ENCODE data around the gene KCNQ1.

The KCNQ1 gene

DNA sequence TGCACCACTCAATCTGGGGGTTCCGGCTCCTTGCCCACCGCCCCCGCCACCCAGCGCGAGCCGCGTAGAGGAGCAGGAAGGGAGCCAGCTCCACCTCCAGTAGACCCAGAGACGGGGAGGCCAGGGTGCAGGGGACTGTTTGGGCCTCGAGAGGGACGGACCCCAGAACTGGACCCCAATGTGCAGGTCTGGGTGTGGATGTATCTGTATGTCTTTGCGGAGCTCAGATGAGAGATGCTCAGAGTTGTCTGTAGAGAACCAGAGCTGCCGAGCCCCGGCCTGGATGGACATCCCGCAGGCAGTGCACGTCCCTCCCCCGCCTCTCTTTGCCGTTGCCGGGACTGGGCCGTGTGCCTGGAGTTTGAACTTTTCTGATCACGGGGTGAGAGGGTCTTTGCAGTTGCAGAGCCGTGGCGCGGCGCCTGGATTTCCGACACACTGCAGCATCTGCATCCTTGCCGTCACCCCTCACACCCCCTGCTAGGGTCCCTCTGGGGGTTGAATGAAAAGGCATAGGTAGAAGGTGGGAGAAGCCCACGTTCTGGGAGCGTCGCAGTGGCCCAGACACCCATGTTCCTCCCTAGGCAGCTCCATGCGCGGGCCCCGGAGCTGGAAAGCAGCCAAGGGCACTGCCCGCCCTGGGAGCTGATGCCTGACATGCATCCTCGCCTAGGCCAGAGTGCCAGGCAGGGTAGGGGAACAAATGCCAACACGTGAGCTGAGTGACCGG is 105.2 kb downstream of the KCNQ1 start:
- H3K27me3 Mint-ChIP-seq: no peaks in the 10 kb centered on the region
- peaks cover 49% of the 10 kb centered on the region for H3K4me1 Mint-ChIP-seq
- ATAC-seq: no peak
- H3K36me3 Mint-ChIP-seq: peaks cover 27% of the 10 kb centered on the region
- no peak overlapping the region for H3K4me3 Mint-ChIP-seq
- H3K9me3 Mint-ChIP-seq: no peaks in the 10 kb centered on the region
- no peak overlapping the region for H3K27ac Mint-ChIP-seq

DNA sequence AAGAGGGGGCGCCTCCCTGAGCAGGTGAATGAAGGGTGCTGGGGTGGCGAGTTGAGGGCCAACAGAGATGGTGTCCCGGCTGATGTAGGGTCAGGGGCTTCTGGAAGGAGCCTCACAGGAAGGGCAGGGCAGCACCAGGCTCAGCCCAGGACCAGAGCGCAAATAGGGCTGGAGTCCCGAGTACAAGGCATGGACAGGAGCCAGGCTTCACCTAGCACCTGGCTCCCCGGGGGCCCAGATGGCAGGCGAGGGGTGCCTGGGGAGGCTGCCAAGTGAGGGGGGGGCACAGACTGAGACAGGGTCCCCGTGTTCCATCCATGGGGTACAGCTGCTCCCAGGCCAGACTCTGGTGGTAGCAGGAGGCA is 105.8 kb downstream of the KCNQ1 start:
- Mint-ChIP-seq H3K9me3 (no peaks in the 10 kb centered on the region), H3K27me3 (no peaks in the 10 kb centered on the region), H3K36me3 (peaks cover 27% of the 10 kb centered on the region), H3K4me3 (no peak overlapping the region), H3K4me1 (peaks cover 44% of the 10 kb centered on the region), H3K27ac (no peak overlapping the region)
- ATAC-seq: no peak

DNA sequence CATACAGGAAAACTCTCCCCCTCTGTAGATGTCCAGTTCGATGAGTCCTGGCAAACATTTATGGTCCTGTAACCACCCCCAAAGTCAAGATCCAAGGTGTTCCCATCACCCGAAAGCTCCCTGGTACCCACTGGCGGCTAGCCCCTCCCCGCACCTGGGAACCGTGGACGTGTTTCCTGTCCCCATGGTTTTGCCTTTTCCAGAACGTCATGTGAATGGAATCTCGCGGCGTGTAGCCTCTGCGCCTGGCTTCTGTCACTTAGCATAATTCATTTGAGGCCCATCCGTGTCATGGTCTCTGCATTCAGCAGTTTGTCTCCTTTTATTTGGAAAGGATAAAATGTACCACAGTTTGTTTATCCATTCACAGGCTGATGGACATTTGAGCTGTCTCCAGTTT is 106.3 kb downstream of the KCNQ1 start:
- Mint-ChIP-seq H3K27me3 (no peaks in the 10 kb centered on the region), H3K27ac (no peak overlapping the region), H3K4me1 (peaks cover 42% of the 10 kb centered on the region), H3K9me3 (no peaks in the 10 kb centered on the region), H3K36me3 (peaks cover 27% of the 10 kb centered on the region), H3K4me3 (no peak overlapping the region)
- no peak for ATAC-seq

DNA sequence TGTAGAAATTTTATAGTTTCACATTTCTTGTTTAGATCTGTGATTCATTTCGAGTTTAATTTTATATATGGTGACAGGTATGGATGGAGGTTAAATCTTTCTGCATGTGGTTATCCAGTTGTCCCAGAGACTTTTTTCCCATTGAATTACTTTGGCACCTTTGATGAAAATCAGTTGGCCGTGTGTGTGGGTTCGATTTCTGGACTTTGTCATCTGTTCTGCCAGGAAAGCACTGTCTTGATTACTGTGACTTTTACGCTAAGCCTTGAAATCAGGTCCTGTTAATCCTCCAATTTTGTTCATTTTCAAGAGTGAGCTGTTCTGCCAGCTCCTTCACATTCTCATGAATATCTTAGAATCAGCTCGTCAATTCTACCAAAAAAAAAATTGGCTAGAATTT is 107.4 kb downstream of the KCNQ1 start:
- Mint-ChIP-seq H3K27ac (no peak overlapping the region), H3K4me3 (no peak overlapping the region), H3K9me3 (no peaks in the 10 kb centered on the region), H3K4me1 (peaks cover 52% of the 10 kb centered on the region), H3K27me3 (no peaks in the 10 kb centered on the region), H3K36me3 (peaks cover 31% of the 10 kb centered on the region)
- ATAC-seq: no peak

DNA sequence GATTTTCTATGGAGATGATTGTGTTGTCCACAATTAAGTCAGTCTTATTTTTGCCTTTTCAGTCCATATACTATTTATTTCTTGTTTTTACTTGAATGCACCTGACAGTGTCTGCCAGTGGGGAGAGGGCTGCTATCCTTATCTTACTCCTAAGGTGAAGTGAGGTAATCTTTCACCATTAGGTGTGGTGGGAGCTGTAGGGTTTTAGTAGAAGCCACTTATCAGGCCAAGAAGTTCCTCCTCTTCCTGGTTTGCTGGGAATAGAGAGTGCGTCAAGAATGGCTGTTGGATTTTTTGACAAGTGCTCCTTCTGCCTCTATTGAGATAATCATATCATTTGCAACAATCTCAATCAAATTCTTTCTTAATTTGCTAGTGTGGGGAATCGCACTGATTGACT is 108.4 kb downstream of the KCNQ1 start:
- Mint-ChIP-seq H3K4me3 (no peak overlapping the region), H3K9me3 (no peaks in the 10 kb centered on the region), H3K27ac (no peak overlapping the region), H3K27me3 (no peaks in the 10 kb centered on the region), H3K36me3 (peaks cover 31% of the 10 kb centered on the region), H3K4me1 (peaks cover 52% of the 10 kb centered on the region)
- no peak for ATAC-seq

DNA sequence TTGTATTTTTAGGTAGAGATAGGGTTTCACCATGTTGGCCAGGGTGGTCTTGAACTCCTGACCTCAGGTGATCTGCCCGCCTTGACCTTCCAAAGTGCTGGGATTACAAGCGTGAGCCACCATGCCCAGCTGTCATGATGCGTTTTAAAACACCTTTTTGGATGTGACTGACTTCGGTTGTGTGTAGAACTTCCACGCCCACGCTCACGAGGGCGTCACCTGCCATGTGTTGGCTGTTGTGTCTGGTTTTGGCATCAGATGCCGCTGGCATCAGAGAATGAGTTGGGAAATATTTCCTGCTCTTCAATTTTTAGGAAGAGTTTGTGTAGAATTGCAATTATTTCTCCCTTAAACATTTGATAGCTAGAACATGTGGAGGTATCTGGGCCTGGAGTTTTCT is 109.1 kb downstream of the KCNQ1 start:
- H3K9me3 Mint-ChIP-seq: no peaks in the 10 kb centered on the region
- no peaks in the 10 kb centered on the region for H3K27me3 Mint-ChIP-seq
- H3K36me3 Mint-ChIP-seq: peaks cover 31% of the 10 kb centered on the region
- no peak overlapping the region for H3K27ac Mint-ChIP-seq
- H3K4me1 Mint-ChIP-seq: peaks cover 52% of the 10 kb centered on the region
- ATAC-seq: no peak
- no peak overlapping the region for H3K4me3 Mint-ChIP-seq

DNA sequence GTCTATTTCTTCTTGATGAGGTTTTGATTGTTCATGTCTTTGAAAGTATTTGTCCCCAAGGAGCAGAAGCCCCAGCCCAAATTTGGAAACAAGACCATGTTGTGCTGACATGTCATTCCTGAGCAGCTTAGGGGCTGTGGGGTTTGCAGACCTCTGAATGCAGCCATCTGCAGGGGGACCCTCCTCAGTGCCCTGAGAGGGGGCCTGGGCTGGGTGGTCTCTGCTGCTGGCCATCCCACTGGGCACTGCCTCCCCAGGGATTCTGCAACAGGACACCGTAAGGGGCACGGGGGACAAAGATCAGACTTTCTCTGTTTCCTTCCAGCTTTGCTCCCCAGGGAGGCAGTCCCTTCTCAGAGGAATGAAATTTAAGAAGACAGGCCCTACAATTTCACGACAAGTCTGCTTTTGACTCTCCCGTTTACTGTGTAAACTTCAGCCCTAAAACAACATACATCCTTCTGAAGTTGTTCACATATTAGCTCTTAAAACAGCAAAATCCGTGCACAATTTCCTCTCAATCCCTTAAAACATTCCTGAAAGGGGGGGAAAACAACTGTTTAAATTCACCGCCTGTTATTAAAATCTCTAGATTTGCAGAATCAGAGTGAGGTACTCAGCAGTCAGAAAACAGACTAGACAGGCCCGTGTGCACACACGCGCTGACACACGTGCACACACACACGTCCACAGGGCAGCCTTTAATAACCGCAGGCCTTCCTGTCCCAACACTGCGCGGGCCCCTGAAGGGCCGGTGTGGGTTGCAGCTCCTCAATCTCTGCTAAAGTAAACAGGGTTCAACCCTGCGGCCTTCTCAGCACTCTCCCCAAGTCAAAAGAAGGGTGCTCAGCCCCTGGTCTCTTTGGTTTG is 109.8 kb downstream of the KCNQ1 start:
- Mint-ChIP-seq H3K4me3 (no peak overlapping the region), H3K27me3 (no peaks in the 10 kb centered on the region), H3K27ac (no peak overlapping the region), H3K9me3 (no peaks in the 10 kb centered on the region), H3K36me3 (peaks cover 31% of the 10 kb centered on the region), H3K4me1 (peaks cover 59% of the 10 kb centered on the region)
- ATAC-seq: no peak

DNA sequence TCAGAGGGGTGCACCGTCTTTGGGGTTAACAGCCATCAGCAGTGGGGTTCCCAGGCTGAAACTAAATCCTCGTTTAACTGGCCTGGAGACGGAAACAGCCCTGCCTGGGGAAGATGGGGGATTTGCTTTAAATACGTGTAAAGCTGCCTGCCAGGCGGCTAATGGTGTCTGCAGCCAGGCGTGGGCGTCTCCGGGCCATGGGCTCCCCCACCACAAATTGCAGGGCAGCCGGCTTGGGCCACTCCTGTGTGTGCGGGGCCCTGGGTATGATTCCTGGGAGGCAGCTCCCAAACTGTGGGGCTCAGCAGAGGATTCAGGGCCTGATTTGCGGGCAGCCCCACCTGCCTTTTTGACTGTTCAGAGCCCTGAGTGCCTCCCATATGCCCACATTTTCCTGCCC is 110.5 kb downstream of the KCNQ1 start:
- no peak overlapping the region for H3K4me3 Mint-ChIP-seq
- H3K9me3 Mint-ChIP-seq: no peaks in the 10 kb centered on the region
- no peak overlapping the region for H3K27ac Mint-ChIP-seq
- H3K4me1 Mint-ChIP-seq: peaks cover 57% of the 10 kb centered on the region
- no peaks in the 10 kb centered on the region for H3K27me3 Mint-ChIP-seq
- no peak for ATAC-seq
- H3K36me3 Mint-ChIP-seq: peaks cover 27% of the 10 kb centered on the region

DNA sequence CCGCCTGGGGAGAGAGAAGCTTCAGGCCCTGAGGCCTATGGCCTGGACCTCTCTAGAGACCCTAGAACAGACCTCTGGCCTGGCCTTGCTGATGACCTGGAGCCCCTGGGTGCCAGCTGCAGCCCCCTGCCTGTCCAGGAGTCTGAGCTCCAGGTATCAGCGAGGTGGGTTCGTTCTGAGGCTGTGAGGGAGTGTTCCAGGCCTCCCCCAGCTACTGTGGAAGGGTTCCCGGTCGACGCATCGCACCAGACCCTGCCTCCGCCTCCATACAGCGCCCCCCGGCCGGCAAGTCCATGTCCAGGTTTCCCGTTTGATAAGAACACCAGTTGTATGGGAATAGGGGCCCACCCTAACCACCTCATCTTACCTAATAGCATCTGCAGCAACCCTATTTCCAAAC is 111.1 kb downstream of the KCNQ1 start:
- Mint-ChIP-seq H3K27me3 (no peaks in the 10 kb centered on the region), H3K4me1 (peaks cover 54% of the 10 kb centered on the region), H3K9me3 (no peaks in the 10 kb centered on the region), H3K4me3 (no peak overlapping the region), H3K27ac (no peak overlapping the region), H3K36me3 (peaks cover 24% of the 10 kb centered on the region)
- no peak for ATAC-seq

DNA sequence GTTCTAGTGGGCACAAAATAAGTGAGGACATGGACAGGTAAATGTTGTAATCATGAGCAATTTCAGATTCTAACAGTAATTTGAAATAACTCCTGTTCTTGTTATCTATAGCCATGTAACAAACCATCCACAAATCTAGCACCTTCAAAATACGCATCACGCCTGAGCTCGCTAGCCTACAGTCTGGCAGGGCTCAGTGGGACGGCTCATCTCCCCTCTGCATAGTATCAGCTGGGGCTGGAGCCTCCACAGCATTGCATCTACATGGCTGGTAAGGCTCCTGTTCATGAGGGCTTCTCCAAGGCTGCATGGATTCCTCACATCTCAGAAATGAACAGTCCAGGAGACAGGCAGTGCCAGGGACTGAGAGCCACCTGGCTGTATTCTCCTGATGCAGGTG is 112.6 kb downstream of the KCNQ1 start:
- no peaks in the 10 kb centered on the region for H3K9me3 Mint-ChIP-seq
- no peak for ATAC-seq
- H3K4me1 Mint-ChIP-seq: peaks cover 54% of the 10 kb centered on the region
- peaks cover 9% of the 10 kb centered on the region for H3K36me3 Mint-ChIP-seq
- no peak overlapping the region for H3K27ac Mint-ChIP-seq
- no peak overlapping the region for H3K4me3 Mint-ChIP-seq
- no peaks in the 10 kb centered on the region for H3K27me3 Mint-ChIP-seq

DNA sequence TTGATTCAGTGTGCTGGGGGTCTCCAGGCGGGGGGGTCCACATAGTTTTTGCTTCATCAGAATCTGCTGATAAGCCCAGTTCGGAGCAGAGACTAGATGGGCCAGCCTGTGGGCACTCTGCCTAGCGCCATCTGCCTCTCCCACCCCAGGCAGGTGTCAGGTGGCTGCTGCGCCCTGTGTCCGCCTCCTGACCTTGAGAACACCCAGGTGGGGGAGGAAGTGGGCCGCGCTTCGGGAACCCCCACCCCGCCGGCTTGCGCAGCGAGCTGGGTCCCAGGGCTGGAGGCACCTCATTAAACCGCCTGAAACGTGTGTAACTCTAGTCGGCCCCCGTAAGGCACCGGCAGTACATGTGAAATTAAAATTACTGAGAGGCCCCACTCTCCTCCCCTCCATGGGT is 113.6 kb downstream of the KCNQ1 start:
- H3K36me3 Mint-ChIP-seq: peaks cover 4% of the 10 kb centered on the region
- H3K9me3 Mint-ChIP-seq: no peaks in the 10 kb centered on the region
- H3K4me3 Mint-ChIP-seq: no peak overlapping the region
- H3K27me3 Mint-ChIP-seq: no peaks in the 10 kb centered on the region
- ATAC-seq: no peak
- H3K4me1 Mint-ChIP-seq: peaks cover 46% of the 10 kb centered on the region
- no peak overlapping the region for H3K27ac Mint-ChIP-seq

DNA sequence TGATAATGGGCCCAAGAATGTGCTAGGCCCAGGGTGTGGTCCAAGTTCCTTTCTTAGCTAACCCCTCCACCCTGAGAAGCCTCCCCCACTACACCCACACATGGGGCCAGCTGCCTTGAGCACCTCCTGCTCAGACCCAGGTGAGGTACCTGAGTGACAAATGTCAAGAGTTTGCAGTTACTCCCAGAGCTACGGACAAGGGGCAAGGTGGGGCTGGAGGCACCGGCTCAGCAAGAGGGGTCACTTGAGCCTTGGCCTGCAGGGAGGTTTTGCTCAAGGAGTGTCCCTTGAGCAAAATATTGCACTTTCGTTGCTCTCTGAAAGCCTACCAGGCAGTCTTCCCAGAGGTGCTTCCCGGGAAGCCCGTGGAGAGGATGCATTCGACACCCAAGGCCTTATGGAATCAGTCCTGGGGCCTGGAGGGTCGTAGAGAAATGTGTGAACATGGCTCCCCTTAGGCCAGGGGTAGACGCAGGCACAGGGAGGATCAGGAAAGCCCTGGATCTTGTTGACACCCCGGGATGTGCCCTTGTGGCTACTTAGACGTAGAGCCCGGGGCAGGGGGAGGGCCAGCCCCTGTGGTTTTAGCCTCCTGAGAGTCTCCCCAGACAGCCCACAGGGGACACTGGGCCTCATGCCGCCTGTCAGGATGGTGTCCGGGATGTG is 114.2 kb downstream of the KCNQ1 start:
- Mint-ChIP-seq H3K4me3 (no peak overlapping the region), H3K27me3 (no peaks in the 10 kb centered on the region), H3K27ac (peak overlapping the region; percentile 42), H3K9me3 (no peaks in the 10 kb centered on the region), H3K36me3 (peaks cover 4% of the 10 kb centered on the region), H3K4me1 (peaks cover 46% of the 10 kb centered on the region)
- no peak for ATAC-seq

DNA sequence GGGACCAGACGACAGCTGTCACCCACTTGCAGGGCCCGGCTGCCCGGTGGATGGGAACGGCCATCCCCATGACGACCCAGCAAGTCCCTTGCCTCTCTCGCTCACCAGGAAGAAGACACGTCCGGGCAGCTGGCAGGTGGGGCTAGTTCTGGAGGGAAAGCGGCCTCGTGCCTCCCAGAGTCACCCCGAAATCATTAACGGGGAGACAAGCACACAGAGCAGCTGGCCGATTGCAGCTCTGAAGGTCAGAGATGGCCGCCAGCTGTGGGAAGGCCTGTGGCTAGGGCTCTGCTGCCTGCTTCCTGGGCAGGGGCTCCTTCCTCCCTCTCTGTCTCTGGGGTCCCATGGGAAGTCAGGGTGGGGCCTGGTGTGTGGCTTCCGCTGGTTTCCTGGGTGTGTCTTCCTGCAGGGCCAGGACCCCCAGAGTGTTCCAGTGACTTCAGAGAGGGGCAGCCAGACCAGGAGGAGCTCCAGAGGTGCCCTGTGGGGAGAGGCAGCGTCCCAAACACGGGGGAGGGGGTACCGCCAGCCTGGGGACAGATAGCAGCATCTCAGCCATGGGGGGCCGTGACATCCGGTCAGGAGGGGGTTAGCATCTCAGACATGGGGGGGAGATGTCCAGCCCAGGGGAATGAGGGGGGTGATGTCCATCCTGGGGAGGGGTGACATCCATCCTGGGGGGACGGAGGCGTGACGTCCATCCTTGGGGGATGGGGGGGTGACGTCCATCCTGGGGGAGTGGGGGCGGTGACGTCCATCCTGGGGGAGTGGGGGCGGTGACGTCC is 114.9 kb downstream of the KCNQ1 start:
- Mint-ChIP-seq H3K27ac (peak overlapping the region; percentile 42), H3K4me3 (no peak overlapping the region), H3K36me3 (peaks cover 4% of the 10 kb centered on the region), H3K9me3 (no peaks in the 10 kb centered on the region), H3K4me1 (peaks cover 42% of the 10 kb centered on the region), H3K27me3 (no peaks in the 10 kb centered on the region)
- ATAC-seq: no peak

DNA sequence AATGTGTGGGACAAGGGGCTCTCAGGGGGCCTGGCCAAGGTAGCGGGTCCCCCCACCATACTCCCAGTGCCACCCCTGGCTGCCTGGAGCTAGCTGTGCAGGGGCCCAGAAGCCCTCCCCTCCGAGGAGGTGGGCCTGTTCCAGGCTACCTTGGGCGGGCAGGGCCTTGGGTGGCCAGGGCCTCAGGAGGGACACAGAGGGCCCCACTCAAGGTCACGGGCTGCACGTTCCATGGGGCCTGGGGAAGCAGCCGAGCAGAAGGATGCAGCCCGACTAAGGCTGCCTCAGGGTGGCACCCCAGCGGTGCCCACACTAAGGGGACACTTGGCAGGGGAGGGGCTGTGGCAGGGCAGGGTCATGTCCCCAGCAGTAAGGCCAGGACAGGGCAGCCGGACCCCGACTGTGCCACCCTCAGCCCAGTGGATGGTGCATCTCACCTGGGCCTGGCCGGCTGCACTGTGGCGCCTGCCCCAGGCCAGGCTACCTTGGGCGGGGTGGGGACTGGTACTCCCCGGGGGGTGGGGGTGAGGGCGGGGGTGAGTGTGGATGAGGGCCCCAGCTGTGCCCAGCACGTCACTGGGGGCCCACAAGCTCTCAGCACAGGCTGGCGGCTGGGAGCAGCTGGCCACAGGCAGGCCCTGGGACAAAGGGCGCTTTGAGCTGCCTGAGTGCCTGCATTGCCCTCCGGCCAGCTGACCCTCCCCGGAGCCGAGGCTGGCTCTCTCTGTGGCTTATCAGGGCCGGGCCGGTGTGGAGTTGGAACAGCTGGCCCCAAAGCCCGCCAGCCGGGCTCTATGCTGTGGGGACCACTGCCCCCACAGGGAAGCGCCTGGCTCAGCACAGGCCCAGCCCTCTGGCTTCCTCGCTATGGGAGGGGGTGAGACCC is 117.1 kb downstream of the KCNQ1 start:
- Mint-ChIP-seq H3K27me3 (no peaks in the 10 kb centered on the region), H3K36me3 (peaks cover under 1% of the 10 kb centered on the region), H3K9me3 (no peaks in the 10 kb centered on the region), H3K27ac (no peak overlapping the region), H3K4me3 (no peak overlapping the region), H3K4me1 (peaks cover 32% of the 10 kb centered on the region)
- no peak for ATAC-seq

Data from stimulated activated memory B cell treated with anti-CD40 and anti-IgM and Interleukin-4, amounts not matched to agents 10 μg/mL and 1 μg/mL and 100 μg/mL, for 72 hours (primary cell).